Right lobe of liver (tissue), 6 donors: ENCODE data around the gene GOLGA1. TPM values are rescaled to one million over a fixed set of nuclear protein-coding genes. Genes with fewer than 3 reads are reported as not detected.
"Not testable (repeated sequence)": the region's sequence is repeated elsewhere in the genome, so short reads cannot be mapped to it uniquely, and the experiment has no call there.

Experiments
- ATAC-seq, 4 donors: fragments of 200-7000 bp; cut with Tn5 transposase; one replicate each; pipeline ENCODE4 v1.9.1; 2020; ENCODE audit warnings: mild to moderate bottlenecking in 4 of 4, moderate library complexity in 4 of 4
- DNase-seq, 3 donors: peaks; one replicate each; pipeline ENCODE4 v3.0.0-alpha.2; 2020
- H3K27ac ChIP-seq, 3 donors: fragments of 200-600 bp; one replicate each; pipeline ENCODE4 v1.8.0; 2022
- H3K27me3 ChIP-seq, 2 donors: fragments of 200-600 bp; one replicate each; pipeline ENCODE4 v1.8.0; 2022
- H3K36me3 ChIP-seq, 4 donors: fragments of 200-600 bp; sonication (generic) in 1 of 4; one replicate each; pipeline versions ENCODE4 v1.5.1 to v1.8.0; 2017 to 2022; ENCODE audit warnings: control low read depth in 1 of 4
- H3K4me1 ChIP-seq, 4 donors: fragments of 200-600 bp; sonication (generic) in 1 of 4; one replicate each; pipeline versions ENCODE4 v1.5.1 to v1.8.0; 2017 to 2022; ENCODE audit warnings: control low read depth in 1 of 4
- H3K4me3 ChIP-seq, 3 donors: fragments of 200-600 bp; one replicate each; pipeline ENCODE4 v1.8.0; 2022
- H3K9me3 ChIP-seq, 4 donors: fragments of 200-600 bp; sonication (generic) in 1 of 4; one replicate each; pipeline versions ENCODE4 v1.5.1 to v1.8.0; 2017 to 2022; ENCODE audit warnings: control low read depth in 1 of 4
- CTCF ChIP-seq, 4 donors: fragments of 200-600 bp in 3 of 4; fragments of 450-650 bp in 1 of 4; IDR thresholded peaks; one replicate each; pipeline versions ENCODE4 v1.5.1 to v1.8.0; 2016 to 2022; ENCODE audit warnings: antibody characterized with exemption in 4 of 4, mild to moderate bottlenecking in 2 of 4
- POLR2A ChIP-seq: fragments of 450-650 bp; IDR thresholded peaks from one replicate; pipeline ENCODE4 v1.6.1; 2017; ENCODE audit warnings: antibody characterized with exemption, mild to moderate bottlenecking
- WGBS: methylation state at CpG from one replicate; pipeline ENCODE4 v1.1.6; 2018; ENCODE audit warnings: low coverage, low lambda C conversion rate; ENCODE audit not compliant: insufficient coverage; ENCODE audit errors: missing lambda C conversion rate; 5-methylcytosine and 5-hydroxymethylcytosine counted together
- intact Hi-C, 2 donors: fragments of 100-400 bp; cut with DNase I; formaldehyde crosslinking; loops; one replicate each; pipeline versions ENCODE4 v1.11.2 to v1.14.1; 2022
- total RNA-seq, 6 experiments: library from RNA; depleted of rRNA in 2 of 6; stranded (reverse); fragments of >200 nt in 2 of 6; fragmentation: NEBNext Ultra II Directional in 3 of 6; extraction: Animal tissue kit (Norgen Biotek cat#: 25700) in 3 of 6; gene quantifications; one replicate each; pipeline versions ENCODE4 v1.1.0 to v1.2.4, GENCODE V29; 2016 to 2023
- donor health status: DM: no; HTN: yes; CAD: no.
- donor health status: DM: no; HTN: no; CAD: no.
- donor health status: DM: no; HTN: no; CAD: no.
- donor health status: DM: no; HTN: yes; CAD: no.
- donor health status: DM: no; HTN: yes; CAD: no.

The GOLGA1 gene
- total RNA-seq, 6 experiments from 2014 or later, result 10.2 to 16.2 (median 12.5) TPM

GRCh38 chr9:124852121-124852828 lies 88.6 kb downstream of the GOLGA1 start:
- WGBS, result 52% methylated on average over 3 of the region's 13 CpGs
- Histone ChIP-seq H3K36me3 (peaks cover 0 to 4% (median under 1%) of the 10 kb centered on the region in 4 donors), H3K27me3 (no peaks in the 10 kb centered on the region), H3K4me3 (peak overlapping the region in 1 of 3 donors; percentile 50), H3K9me3 (no peaks in the 10 kb centered on the region), H3K4me1 (peaks cover 0 to 3% (median 0%) of the 10 kb centered on the region in 4 donors), H3K27ac (no peak overlapping the region)
- no peak for ATAC-seq
- TF ChIP-seq CTCF (IDR thresholded peaks at IDR 0.05) (no peak), POLR2A (no peak)
- no peak for DNase-seq
- intact Hi-C loops, result loop anchor here (5.0 kb wide), 1 partner anchor 75 kb away; the partner anchor contains the start of gene OLFML2A (in 2 of the 2)

- intact Hi-C loops, result loop anchor here (5.0 kb wide), 1 partner anchor 72 kb away; the partner anchor contains the start of gene OLFML2A (in 2 of the 2)
- H3K4me3 ChIP-seq, result no peak overlapping the region
- H3K27me3 ChIP-seq, result no peaks in the 10 kb centered on the region
- TF ChIP-seq CTCF (IDR thresholded peaks at IDR 0.05), result no peak
- no peak for TF ChIP-seq POLR2A
- H3K27ac ChIP-seq, result no peak overlapping the region
- H3K9me3 ChIP-seq, result no peaks in the 10 kb centered on the region
- WGBS, result 14% methylated on average over 6 of the region's 10 CpGs
- peaks cover 0 to 3% (median 0%) of the 10 kb centered on the region in 4 donors for H3K4me1 ChIP-seq
- no peaks in the 10 kb centered on the region for H3K36me3 ChIP-seq
- DNase-seq (no peak), ATAC-seq (no peak)
Observed at GRCh38 chr9:124849801-124850200, 91.1 kb downstream of the GOLGA1 start.

- Histone ChIP-seq H3K27me3 (no peaks in the 10 kb centered on the region), H3K4me1 (no peaks in the 10 kb centered on the region), H3K9me3 (no peaks in the 10 kb centered on the region), H3K36me3 (no peaks in the 10 kb centered on the region), H3K27ac (no peak overlapping the region), H3K4me3 (no peak overlapping the region)
- 84% methylated on average over 6 of the region's 6 CpGs for WGBS
- DNase-seq (no peak), ATAC-seq (no peak)
- TF ChIP-seq CTCF (IDR thresholded peaks at IDR 0.05), result no peak
- intact Hi-C loops, result no loop called here
Observed at GRCh38 chr9:124846969-124847368, 93.9 kb downstream of the GOLGA1 start.

- H3K9me3 ChIP-seq, H3K4me1 ChIP-seq, intact Hi-C loops, H3K4me3 ChIP-seq, ATAC-seq, H3K27ac ChIP-seq, H3K36me3 ChIP-seq, DNase-seq, H3K27me3 ChIP-seq: not testable (repeated sequence)
- 79% methylated on average over 5 of the region's 9 CpGs for WGBS
Observed at GRCh38 chr9:124846467-124846866, 94.4 kb downstream of the GOLGA1 start.

GRCh38 chr9:124844291-124844690 lies 96.6 kb downstream of the GOLGA1 start:
- Histone ChIP-seq H3K36me3 (no peaks in the 10 kb centered on the region), H3K9me3 (no peaks in the 10 kb centered on the region), H3K27ac (no peak overlapping the region), H3K4me1 (no peaks in the 10 kb centered on the region), H3K4me3 (no peak overlapping the region), H3K27me3 (no peaks in the 10 kb centered on the region)
- intact Hi-C loops, result no loop called here
- no peak for TF ChIP-seq CTCF (IDR thresholded peaks at IDR 0.05)
- TF ChIP-seq POLR2A, result no peak
- WGBS, result 78% methylated on average over 4 of the region's 4 CpGs
- ATAC-seq (no peak), DNase-seq (no peak)
